Liver (tissue), 9 donors: ENCODE measurements around the gene STX19. TPM values are rescaled to one million over a fixed set of nuclear protein-coding genes. Genes with fewer than 3 reads are reported as not detected.

Experiments
- DNase-seq: peaks from one replicate; pipeline ENCODE4 v3.0.0-alpha.2; 2017; ENCODE audit warnings: low spot score
- H3K27ac ChIP-seq, 2 donors: one replicate each; pipeline ENCODE4 v1.7.0; 2013; ENCODE audit warnings: inconsistent platforms in 2 of 2, low read length in 2 of 2, control low read depth in 1 of 2, low read depth in 1 of 2, mild to moderate bottlenecking in 1 of 2
- H3K27me3 ChIP-seq, 4 donors: one replicate each; pipeline versions ENCODE4 v1.6.1 to v1.7.0; 2013; ENCODE audit warnings: low read length in 3 of 4, inconsistent platforms in 1 of 4, mild to moderate bottlenecking in 1 of 4, moderate library complexity in 1 of 4; ENCODE audit not compliant: control insufficient read depth in 4 of 4, insufficient read depth in 4 of 4
- H3K36me3 ChIP-seq, 4 donors: one replicate each; pipeline versions ENCODE4 v1.6.1 to v1.7.0; 2013; ENCODE audit warnings: low read length in 3 of 4, mild to moderate bottlenecking in 3 of 4, low read depth in 1 of 4, moderate library complexity in 1 of 4; ENCODE audit not compliant: control insufficient read depth in 4 of 4, insufficient read depth in 3 of 4
- H3K4me1 ChIP-seq, 4 donors: one replicate each; pipeline versions ENCODE4 v1.6.1 to v1.7.0; 2013; ENCODE audit warnings: low read length in 3 of 4, mild to moderate bottlenecking in 3 of 4, moderate library complexity in 1 of 4; ENCODE audit not compliant: control insufficient read depth in 4 of 4, insufficient read depth in 4 of 4
- H3K4me3 ChIP-seq, 3 donors: one replicate each; pipeline versions ENCODE4 v1.6.1 to v1.7.0; 2013; ENCODE audit warnings: low read length in 3 of 3, control low read depth in 1 of 3, low read depth in 1 of 3, mild to moderate bottlenecking in 1 of 3
- H3K9ac ChIP-seq, 2 donors: one replicate each; pipeline ENCODE4 v1.7.0; 2013; ENCODE audit warnings: low read length in 2 of 2, mild to moderate bottlenecking in 2 of 2, moderate library complexity in 2 of 2, control low read depth in 1 of 2, low read depth in 1 of 2
- H3K9me3 ChIP-seq, 4 donors: one replicate each; pipeline versions ENCODE4 v1.6.1 to v1.7.0; 2013; ENCODE audit warnings: low read length in 3 of 4; ENCODE audit not compliant: control insufficient read depth in 4 of 4
- ATF3 ChIP-seq: IDR thresholded peaks from 2 replicates; pipeline ENCODE4 v1.6.1; 2016; ENCODE audit warnings: antibody characterized with exemption
- CTCF ChIP-seq: fragments of 150-350 bp; IDR thresholded peaks from 2 replicates; pipeline ENCODE4 v1.5.1; 2017; ENCODE audit warnings: improper control_type of control experiment, low read depth, low read length; ENCODE audit not compliant: missing input control
- EGR1 ChIP-seq, 2 donors: IDR thresholded peaks; 2 replicates each; pipeline ENCODE4 v1.6.1; 2016 to 2018; ENCODE audit warnings: antibody characterized with exemption in 2 of 2, low read depth in 2 of 2
- FOXA1 ChIP-seq: IDR thresholded peaks from 2 replicates; pipeline ENCODE4 v1.6.1; 2016; ENCODE audit warnings: antibody characterized with exemption
- FOXA2 ChIP-seq: IDR thresholded peaks from 2 replicates; pipeline ENCODE4 v1.6.1; 2016; ENCODE audit warnings: antibody characterized with exemption
- GABPA ChIP-seq, 2 donors: IDR thresholded peaks in 1 of 2; conservative IDR thresholded peaks in 1 of 2; 2 replicates each; pipeline ENCODE4 v1.6.1; 2016; ENCODE audit warnings: antibody characterized with exemption in 2 of 2, mild to moderate bottlenecking in 1 of 2, moderate library complexity in 1 of 2
- HNF4A ChIP-seq, 2 donors: conservative IDR thresholded peaks; 2 replicates each; pipeline ENCODE4 v1.6.1; 2016; ENCODE audit warnings: antibody characterized with exemption in 2 of 2, mild to moderate bottlenecking in 2 of 2
- HNF4G ChIP-seq: IDR thresholded peaks from 2 replicates; pipeline ENCODE4 v1.6.1; 2016; ENCODE audit warnings: antibody characterized with exemption
- JUND ChIP-seq, 2 donors: IDR thresholded peaks; 2 replicates each; pipeline ENCODE4 v1.6.1; 2016; ENCODE audit warnings: antibody characterized with exemption in 2 of 2
- MAX ChIP-seq: IDR thresholded peaks from 2 replicates; pipeline ENCODE4 v1.6.1; 2016; ENCODE audit warnings: antibody characterized with exemption
- NR2F2 ChIP-seq: IDR thresholded peaks from 2 replicates; pipeline ENCODE4 v1.6.1; 2016; ENCODE audit warnings: antibody characterized with exemption
- RAD21 ChIP-seq, 2 donors: IDR thresholded peaks; 2 replicates each; pipeline ENCODE4 v1.6.1; 2016; ENCODE audit warnings: antibody characterized with exemption in 2 of 2, mild to moderate bottlenecking in 2 of 2
- RXRA ChIP-seq, 2 donors: IDR thresholded peaks; 2 replicates each; pipeline ENCODE4 v1.6.1; 2017 to 2018; ENCODE audit warnings: antibody characterized with exemption in 2 of 2, mild to moderate bottlenecking in 1 of 2
- SP1 ChIP-seq: IDR thresholded peaks from 2 replicates; pipeline ENCODE4 v1.6.1; 2018; ENCODE audit warnings: antibody characterized with exemption, mild to moderate bottlenecking
- TAF1 ChIP-seq: conservative IDR thresholded peaks from 2 replicates; pipeline ENCODE4 v1.6.1; 2016; ENCODE audit warnings: antibody characterized with exemption, mild to moderate bottlenecking
- YY1 ChIP-seq: IDR thresholded peaks from 2 replicates; pipeline ENCODE4 v1.6.1; 2016; ENCODE audit warnings: antibody characterized with exemption, mild to moderate bottlenecking
- ZBTB33 ChIP-seq: IDR thresholded peaks from 2 replicates; pipeline ENCODE4 v1.6.1; 2016; ENCODE audit warnings: antibody characterized with exemption
- WGBS: extraction: QIAGEN DNeasy Blood & Tissue Kit; methylation state at CpG from one replicate; pipeline ENCODE4 v1.1.7; 2013; 5-methylcytosine and 5-hydroxymethylcytosine counted together
- polyA plus RNA-seq, 2 donors: library from polyadenylated mRNA; stranded (reverse) in 1 of 2; unstranded in 1 of 2; fragments of 200-250 nt in 1 of 2; fragments of >200 nt in 1 of 2; fragmentation: Nextera tagmentation in 1 of 2; extraction: Ambion mirVana in 1 of 2; gene quantifications; one replicate each; pipeline versions ENCODE4 v1.2.1 to v1.2.3, GENCODE V29; 2013 to 2015
- total RNA-seq, 2 donors: library from RNA; depleted of rRNA; stranded (reverse); fragments of >200 nt; gene quantifications; one replicate each; pipeline ENCODE4 v1.2.3, GENCODE V29; 2014
- donor health status: healthy.
- donor health status: healthy.
- donor health status: healthy.
- donor health status: healthy.
- donor health status: healthy.

The STX19 gene
- total and polyA plus RNA-seq, 4 donors = 0.18 TPM; not detected in 3

GRCh38 chr3:93988283-93988682, 40.1 kb downstream of the STX19 start:
- H3K4me1 ChIP-seq = no peaks in the 10 kb centered on the region
- no peak overlapping the region for H3K9ac ChIP-seq
- H3K27ac ChIP-seq = no peak overlapping the region
- no peak overlapping the region for H3K4me3 ChIP-seq
- DNase-seq = no peak
- no peaks in the 10 kb centered on the region for H3K36me3 ChIP-seq
- no peak for TF ChIP-seq RXRA (IDR thresholded peaks at IDR 0.05)
- TF ChIP-seq SP1 = no peak
- TF ChIP-seq NR2F2 = no peak
- TF ChIP-seq FOXA1 = no peak
- TF ChIP-seq GABPA (IDR thresholded peaks at IDR 0.05 in 1 of 2, conservative IDR thresholded peaks at IDR 0.05 in 1 of 2) = no peak
- no peak for TF ChIP-seq MAX
- TF ChIP-seq EGR1 (IDR thresholded peaks at IDR 0.05; ENCODE audit: low read depth in 2 of 2) = no peak
- TF ChIP-seq CTCF = no peak
- TF ChIP-seq JUND (IDR thresholded peaks at IDR 0.05) = no peak
- no peak for TF ChIP-seq ATF3
- TF ChIP-seq RAD21 (IDR thresholded peaks at IDR 0.05) = no peak
- TF ChIP-seq FOXA2 = no peak
- no peak for TF ChIP-seq YY1
- TF ChIP-seq ZBTB33 = no peak
- TF ChIP-seq TAF1 = no peak
- H3K27me3 ChIP-seq = no peaks in the 10 kb centered on the region
- H3K9me3 ChIP-seq = no peaks in the 10 kb centered on the region

- no peak overlapping the region for H3K4me3 ChIP-seq
- no peaks in the 10 kb centered on the region for H3K9me3 ChIP-seq
- no peaks in the 10 kb centered on the region for H3K27me3 ChIP-seq
- H3K9ac ChIP-seq = no peak overlapping the region
- no peak overlapping the region for H3K27ac ChIP-seq
- 94% methylated on average over 5 of the region's 5 CpGs for WGBS
- DNase-seq = no peak
- H3K4me1 ChIP-seq = peaks cover 0 to 7% (median 3%) of the 10 kb centered on the region in 4 donors
- TF ChIP-seq FOXA1 = no peak
- no peak for TF ChIP-seq FOXA2
- TF ChIP-seq CTCF = no peak
- no peak for TF ChIP-seq MAX
- no peak for TF ChIP-seq JUND (IDR thresholded peaks at IDR 0.05)
- TF ChIP-seq HNF4A (conservative IDR thresholded peaks at IDR 0.05) = no peak
- TF ChIP-seq ATF3 = no peak
- no peak for TF ChIP-seq GABPA (IDR thresholded peaks at IDR 0.05 in 1 of 2, conservative IDR thresholded peaks at IDR 0.05 in 1 of 2)
- TF ChIP-seq RAD21 (IDR thresholded peaks at IDR 0.05) = no peak
- no peak for TF ChIP-seq NR2F2
- no peak for TF ChIP-seq YY1
- no peak for TF ChIP-seq SP1
- TF ChIP-seq HNF4G = no peak
- TF ChIP-seq EGR1 (IDR thresholded peaks at IDR 0.05; ENCODE audit: low read depth in 2 of 2) = no peak
- H3K36me3 ChIP-seq = no peaks in the 10 kb centered on the region
Measured at GRCh38 chr3:93984618-93985017, 43.8 kb downstream of the STX19 start.
